GM23338 (cell line): ENCODE measurements around the gene KPTN. TPM values are rescaled to one million over a fixed set of nuclear protein-coding genes. Genes with fewer than 3 reads are reported as not detected.

Source experiments
- ATAC-seq: fragments of 200-7000 bp; cut with Tn5 transposase; 3 replicates; pipeline ENCODE4 v1.9.1; 2020
- DNase-seq: peaks from one replicate; pipeline ENCODE4 v3.0.0-alpha.2; 2015; ENCODE audit warnings: low spot score
- H2AFZ ChIP-seq: fragments of 200-600 bp; sonication (generic); 2 replicates; pipeline ENCODE4 v1.8.0; 2016; ENCODE audit warnings: antibody characterized with exemption, mild to moderate bottlenecking, moderate library complexity
- H3F3A ChIP-seq: fragments of 200-600 bp; sonication (generic); replicated peaks from 2 replicates; pipeline ENCODE4 v1.8.0; 2017; ENCODE audit warnings: antibody characterized with exemption, mixed run types, low read depth
- H3K27ac ChIP-seq: fragments of 200-600 bp; sonication (generic); 2 replicates; pipeline ENCODE4 v1.6.1; 2016; ENCODE audit warnings: low read depth
- H3K27me3 ChIP-seq: fragments of 200-600 bp; sonication (generic); 2 replicates; pipeline ENCODE4 v1.8.0; 2016; ENCODE audit warnings: mild to moderate bottlenecking, mixed run types, moderate library complexity; ENCODE audit not compliant: insufficient read depth
- H3K36me3 ChIP-seq: fragments of 200-600 bp; sonication (generic); 2 replicates; pipeline ENCODE4 v1.8.0; 2016; ENCODE audit warnings: mild to moderate bottlenecking; ENCODE audit not compliant: insufficient read depth
- H3K4me1 ChIP-seq: fragments of 200-600 bp; sonication (generic); 2 replicates; pipeline ENCODE4 v1.8.0; 2016; ENCODE audit warnings: mild to moderate bottlenecking, moderate library complexity; ENCODE audit not compliant: insufficient read depth
- H3K4me2 ChIP-seq: fragments of 200-600 bp; sonication (generic); 2 replicates; pipeline ENCODE4 v1.7.1; 2017; ENCODE audit warnings: mixed run types
- H3K4me3 ChIP-seq: fragments of 200-600 bp; sonication (generic); 2 replicates; pipeline ENCODE4 v1.6.1; 2016; ENCODE audit warnings: mixed run types
- H3K79me2 ChIP-seq: fragments of 200-600 bp; sonication (generic); replicated peaks from 2 replicates; pipeline ENCODE4 v1.8.0; 2017; ENCODE audit warnings: mild to moderate bottlenecking; ENCODE audit not compliant: insufficient read depth
- H3K9me2 ChIP-seq: fragments of 200-600 bp; sonication (generic); 2 replicates; pipeline ENCODE4 v1.8.0; 2017; ENCODE audit not compliant: insufficient read depth
- H4K20me1 ChIP-seq: fragments of 200-600 bp; sonication (generic); replicated peaks from 2 replicates; pipeline ENCODE4 v1.8.0; 2017; ENCODE audit warnings: mild to moderate bottlenecking; ENCODE audit not compliant: insufficient read depth
- H3K27ac Mint-ChIP-seq: 2 replicates; pipeline ENCODE4 v1.8.0; 2020; ENCODE audit warnings: inconsistent platforms, mild to moderate bottlenecking, moderate library complexity, mixed read lengths
- H3K27me3 Mint-ChIP-seq: 3 replicates; pipeline ENCODE4 v1.8.0; 2022; ENCODE audit warnings: low read depth, mild to moderate bottlenecking, moderate library complexity, mixed read lengths, inconsistent platforms; ENCODE audit not compliant: insufficient read depth, poor library complexity
- H3K36me3 Mint-ChIP-seq: 3 replicates; pipeline ENCODE4 v1.8.0; 2021; ENCODE audit warnings: low read depth, mild to moderate bottlenecking, inconsistent platforms, moderate library complexity, mixed read lengths
- H3K4me1 Mint-ChIP-seq: 3 replicates; pipeline ENCODE4 v1.8.0; 2020; ENCODE audit warnings: mild to moderate bottlenecking, inconsistent platforms, mixed read lengths
- H3K4me3 Mint-ChIP-seq: 3 replicates; pipeline ENCODE4 v1.8.0; 2021; ENCODE audit warnings: moderate library complexity, mild to moderate bottlenecking, inconsistent platforms, mixed read lengths
- H3K9me3 Mint-ChIP-seq: 3 replicates; pipeline ENCODE4 v1.8.0; 2020; ENCODE audit warnings: moderate library complexity, mild to moderate bottlenecking, inconsistent platforms, mixed read lengths
- CREB1 ChIP-seq: fragments of 250-450 bp; sonication (Bioruptor Pico); IDR thresholded peaks from 2 replicates; pipeline ENCODE4 v1.5.0; 2020; ENCODE audit warnings: low read depth, mild to moderate bottlenecking, moderate library complexity
- CTCF ChIP-seq, 2 experiments: fragments of 200-600 bp in 1 of 2; sonication (generic) in 1 of 2; conservative IDR thresholded peaks; 2 replicates each; pipeline versions ENCODE4 v1.5.1 to v1.6.1; 2016 to 2017; ENCODE audit warnings: antibody characterized with exemption in 2 of 2, low read depth in 2 of 2, mild to moderate bottlenecking in 2 of 2, moderate library complexity in 1 of 2
- ETS1 ChIP-seq: IDR thresholded peaks from 2 replicates; pipeline ENCODE4 v1.6.1; 2016; ENCODE audit warnings: antibody characterized with exemption
- EZH2 ChIP-seq: fragments of 200-600 bp; sonication (generic); IDR thresholded peaks from one replicate; pipeline ENCODE4 v1.8.0; 2017; ENCODE audit warnings: antibody characterized with exemption, mild to moderate bottlenecking, low read depth; ENCODE audit not compliant: unreplicated experiment
- JUNB ChIP-seq: IDR thresholded peaks from one replicate; pipeline ENCODE4 v1.6.1; 2016; ENCODE audit warnings: antibody characterized with exemption; ENCODE audit not compliant: unreplicated experiment
- NANOG ChIP-seq: IDR thresholded peaks from 2 replicates; pipeline ENCODE4 v1.6.1; 2016; ENCODE audit warnings: antibody characterized with exemption, borderline replicate concordance
- POLR2AphosphoS5 ChIP-seq: IDR thresholded peaks from 2 replicates; pipeline ENCODE4 v1.6.1; 2016; ENCODE audit warnings: antibody characterized with exemption, low read depth
- REST ChIP-seq: IDR thresholded peaks from one replicate; pipeline ENCODE4 v1.6.1; 2018; ENCODE audit warnings: antibody characterized with exemption; ENCODE audit not compliant: unreplicated experiment
- ZNF114 ChIP-seq: fragments of 250-450 bp; sonication (Bioruptor Pico); IDR thresholded peaks from 2 replicates; pipeline ENCODE4 v1.5.0; 2020; ENCODE audit warnings: mild to moderate bottlenecking, moderate library complexity
- polyA plus RNA-seq: library from polyadenylated mRNA; unstranded; fragments of >200 nt; fragmentation: Nextera tagmentation; extraction: Ambion mirVana; gene quantifications from 2 replicates; pipeline ENCODE4 v1.2.1, GENCODE V29; 2016
- total RNA-seq: library from RNA; depleted of rRNA; stranded (reverse); fragments of >200 nt; shearing (Covaris generic); gene quantifications from 2 replicates; pipeline ENCODE4 v1.2.3, GENCODE V29; 2014

Gene KPTN
- total and polyA plus RNA-seq, 2 experiments from 2014 or later = 19.8 to 26.2 TPM

GRCh38 chr19:47521473-47522180 is 37.6 kb upstream of the KPTN start:
- H3K79me2 ChIP-seq = no peaks in the 10 kb centered on the region
- H3K4me1 Mint-ChIP-seq = peaks cover 6% of the 10 kb centered on the region; the same call in 2 of the 3 replicates
- no peak overlapping the region for H3K27ac Mint-ChIP-seq
- H3K4me1 ChIP-seq = no peaks in the 10 kb centered on the region; the same call in 1 of the 2 replicates
- H3K27ac ChIP-seq = no peak overlapping the region
- H3K4me3 ChIP-seq = no peak overlapping the region
- ATAC-seq (no peak; the same call in 2 of the 3 replicates), DNase-seq (no peak)
- no peaks in the 10 kb centered on the region for H3K36me3 Mint-ChIP-seq
- no peaks in the 10 kb centered on the region for H3K9me3 Mint-ChIP-seq
- no peaks in the 10 kb centered on the region; the same call in 1 of the 2 replicates for H3F3A ChIP-seq
- peaks cover 10% of the 10 kb centered on the region for H3K27me3 Mint-ChIP-seq
- no peaks in the 10 kb centered on the region for H4K20me1 ChIP-seq
- no peaks in the 10 kb centered on the region for H3K27me3 ChIP-seq
- no peaks in the 10 kb centered on the region for H3K9me2 ChIP-seq
- no peaks in the 10 kb centered on the region for H3K36me3 ChIP-seq
- peak overlapping the region; percentile 87; the same call in 1 of the 2 replicates for H2AFZ ChIP-seq
- TF ChIP-seq EZH2 (no peak), CTCF (conservative IDR thresholded peaks at IDR 0.05; ENCODE audit: low read depth in 2 of 2) (peak in 1 of 2 experiments; percentile 47; a peak in 2 of 4 replicates)
- no peak overlapping the region; the same call in 2 of the 3 replicates for H3K4me3 Mint-ChIP-seq
- H3K4me2 ChIP-seq = no peak overlapping the region

- no peaks in the 10 kb centered on the region for H3K27me3 ChIP-seq
- peaks cover 6% of the 10 kb centered on the region; the same call in 1 of the 2 replicates for H3K4me1 ChIP-seq
- no peaks in the 10 kb centered on the region for H3K9me2 ChIP-seq
- H4K20me1 ChIP-seq = no peaks in the 10 kb centered on the region
- no peaks in the 10 kb centered on the region for H3K9me3 Mint-ChIP-seq
- no peak overlapping the region for H3K4me2 ChIP-seq
- no peaks in the 10 kb centered on the region for H3K79me2 ChIP-seq
- no peak overlapping the region for H3K27ac Mint-ChIP-seq
- H3K4me1 Mint-ChIP-seq = peaks cover 6% of the 10 kb centered on the region; the same call in 2 of the 3 replicates
- peak overlapping the region; percentile 86; the same call in 1 of the 2 replicates for H2AFZ ChIP-seq
- no peak for DNase-seq
- peaks cover 10% of the 10 kb centered on the region for H3K27me3 Mint-ChIP-seq
- no peak overlapping the region for H3K4me3 ChIP-seq
- no peaks in the 10 kb centered on the region for H3K36me3 Mint-ChIP-seq
- no peak for ATAC-seq
- no peaks in the 10 kb centered on the region; the same call in 1 of the 2 replicates for H3F3A ChIP-seq
- no peaks in the 10 kb centered on the region for H3K36me3 ChIP-seq
- no peak overlapping the region for H3K4me3 Mint-ChIP-seq
- H3K27ac ChIP-seq = no peak overlapping the region
- TF ChIP-seq CTCF (conservative IDR thresholded peaks at IDR 0.05; ENCODE audit: low read depth in 2 of 2) (no peak), ETS1 (no peak), EZH2 (no peak), NANOG (no peak), ZNF114 (CRISPR knock-in tag) (no peak), REST (no peak), CREB1 (CRISPR knock-in tag) (no peak), POLR2AphosphoS5 (no peak), JUNB (no peak)
Measured at GRCh38 chr19:47520839-47521238, 36.8 kb upstream of the KPTN start.
